Measurements from ENCODE around the gene MTMR3.

Gene MTMR3

GRCh38 chr22:30008401-30008800 is 125.4 kb downstream of the MTMR3 start:
- DNase-seq (ENCODE audit: low read depth), result no peak
- no peak for TF ChIP-seq CTCF (conservative IDR thresholded peaks at IDR 0.05; ENCODE audit: low read length)
- H3K4me3 ChIP-seq (ENCODE audit: low read length), result no peak overlapping the region

- TF ChIP-seq CTCF (conservative IDR thresholded peaks at IDR 0.05; ENCODE audit: low read length), result no peak
- H3K4me3 ChIP-seq (ENCODE audit: low read length), result no peak overlapping the region
- DNase-seq (ENCODE audit: low read depth), result no peak
Measured at GRCh38 chr22:30009478-30009877, 126.5 kb downstream of the MTMR3 start.

GRCh38 chr22:30010789-30011405 is 127.9 kb downstream of the MTMR3 start:
- no peak for TF ChIP-seq CTCF (conservative IDR thresholded peaks at IDR 0.05; ENCODE audit: low read length)
- DNase-seq (ENCODE audit: low read depth), result no peak
- H3K4me3 ChIP-seq (ENCODE audit: low read length), result no peak overlapping the region

GRCh38 chr22:30013201-30013600 is 130.2 kb downstream of the MTMR3 start:
- no peak overlapping the region for H3K4me3 ChIP-seq (ENCODE audit: low read length)
- no peak for TF ChIP-seq CTCF (conservative IDR thresholded peaks at IDR 0.05; ENCODE audit: low read length)
- DNase-seq (ENCODE audit: low read depth), result no peak

GRCh38 chr22:30014244-30014643 is 131.3 kb downstream of the MTMR3 start:
- no peak for DNase-seq (ENCODE audit: low read depth)
- TF ChIP-seq CTCF (conservative IDR thresholded peaks at IDR 0.05; ENCODE audit: low read length), result no peak
- H3K4me3 ChIP-seq (ENCODE audit: low read length), result no peak overlapping the region

GRCh38 chr22:30015229-30015797 is 132.3 kb downstream of the MTMR3 start:
- peak; percentile 65 for DNase-seq (ENCODE audit: low read depth)
- H3K4me3 ChIP-seq (ENCODE audit: low read length), result no peak overlapping the region
- no peak for TF ChIP-seq CTCF (conservative IDR thresholded peaks at IDR 0.05; ENCODE audit: low read length)

GRCh38 chr22:30015846-30016245 is 132.9 kb downstream of the MTMR3 start:
- TF ChIP-seq CTCF (conservative IDR thresholded peaks at IDR 0.05; ENCODE audit: low read length), result no peak
- DNase-seq (ENCODE audit: low read depth), result peak; percentile 84
- H3K4me3 ChIP-seq (ENCODE audit: low read length), result no peak overlapping the region

Measured in AG10803 (cell line).